Esophagus squamous epithelium (tissue), 5 donors: Measurements from ENCODE around the gene PIGU. TPM values are rescaled to one million over a fixed set of nuclear protein-coding genes. Genes with fewer than 3 reads are reported as not detected.

Source experiments
- DNase-seq: peaks from one replicate; lab custom pipeline; 2025; lab: John Stamatoyannopoulos, UW
- H3K27ac ChIP-seq, 4 donors: fragments of 200-600 bp; sonication (generic); one replicate each; pipeline ENCODE4 v1.5.1; 2016 to 2019; ENCODE audit warnings: mild to moderate bottlenecking in 1 of 4
- H3K27me3 ChIP-seq, 4 donors: fragments of 200-600 bp; sonication (generic); 1 replicate in 3 of 4; 2 replicates in 1 of 4; pipeline versions ENCODE4 v1.5.1 to v1.6.0; 2017 to 2021; ENCODE audit warnings: antibody characterized with exemption in 1 of 4
- H3K36me3 ChIP-seq, 3 donors: fragments of 200-600 bp; sonication (generic); one replicate each; pipeline ENCODE4 v1.5.1; 2016 to 2019
- H3K4me1 ChIP-seq, 3 donors: fragments of 200-600 bp; sonication (generic); one replicate each; pipeline ENCODE4 v1.5.1; 2017 to 2019
- H3K4me3 ChIP-seq, 4 donors: fragments of 200-600 bp; sonication (generic); 1 replicate in 3 of 4; 2 replicates in 1 of 4; pipeline ENCODE4 v1.5.1; 2016 to 2019; ENCODE audit warnings: mild to moderate bottlenecking in 2 of 4, moderate library complexity in 1 of 4
- H3K9me3 ChIP-seq, 3 donors: fragments of 200-600 bp; sonication (generic); one replicate each; pipeline ENCODE4 v1.5.1; 2016 to 2019
- POLR2A ChIP-seq, 4 donors: fragments of 450-650 bp; IDR thresholded peaks; one replicate each; pipeline ENCODE4 v1.6.1; 2017; ENCODE audit warnings: antibody characterized with exemption in 4 of 4, mild to moderate bottlenecking in 4 of 4, moderate library complexity in 3 of 4
- WGBS, 2 donors: methylation state at CpG; one replicate each; pipeline ENCODE4 v1.1.5; 2018; 5-methylcytosine and 5-hydroxymethylcytosine counted together
- intact Hi-C: fragments of 100-400 bp; cut with DNase I; formaldehyde crosslinking; loops from one replicate; pipeline ENCODE4 v1.15.0; 2022
- total RNA-seq, 4 donors: library from RNA; depleted of rRNA; stranded (reverse); fragments of >200 nt; gene quantifications; one replicate each; pipeline ENCODE4 v1.1.0, GENCODE V29; 2016
- TF ChIP-seq, protein P1 (sequence below), 6 experiments: fragments of 450-650 bp in 4 of 6; fragments of 200-600 bp in 2 of 6; sonication (generic) in 2 of 6; IDR thresholded peaks; one replicate each; pipeline ENCODE4 v1.5.1; 2016 to 2019; ENCODE audit warnings: antibody characterized with exemption in 6 of 6, mild to moderate bottlenecking in 4 of 6, moderate library complexity in 4 of 6
- donor health status: DM: yes; HTN: yes; CAD: no.

The PIGU gene
- total RNA-seq, 4 donors from 2014 or later: 14.8 to 27.1 (median 17.6) TPM

DNA sequence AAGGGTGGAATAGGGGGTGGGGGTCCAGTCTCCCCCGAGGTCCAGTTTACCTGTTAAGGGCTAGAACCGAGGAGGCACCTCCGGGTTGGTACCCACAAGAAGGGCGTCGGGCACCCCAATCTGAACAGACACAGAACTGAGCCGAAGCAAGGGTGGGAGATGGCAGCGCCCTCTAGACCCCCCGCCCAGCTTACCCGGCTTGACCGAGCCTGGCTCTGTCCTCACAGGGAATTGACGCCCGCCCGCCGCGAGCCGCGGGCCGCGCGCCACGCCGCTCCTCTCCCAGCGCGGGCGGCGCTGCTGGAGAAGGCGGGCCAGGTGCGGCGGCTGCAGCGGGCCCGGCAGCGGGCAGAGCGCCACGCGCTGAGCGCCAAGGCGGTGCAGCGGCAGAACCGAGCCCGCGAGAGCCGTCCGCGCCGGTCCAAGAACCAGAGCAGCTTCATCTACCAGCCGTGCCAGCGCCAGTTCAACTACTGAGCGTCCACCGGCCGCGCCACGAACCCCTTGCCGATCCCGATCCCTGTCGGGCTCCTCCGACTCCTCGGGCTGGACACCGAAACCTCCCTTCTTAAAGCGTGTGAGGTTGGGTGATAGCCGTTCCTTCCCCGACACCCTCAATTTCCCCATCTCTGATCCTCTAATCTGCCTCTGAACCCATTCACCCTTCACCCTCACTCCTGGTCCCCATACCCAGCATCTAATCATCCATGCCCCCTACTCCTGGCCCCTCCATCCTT is 33.1 kb upstream of the PIGU start:
- TF ChIP-seq, protein P1, sequence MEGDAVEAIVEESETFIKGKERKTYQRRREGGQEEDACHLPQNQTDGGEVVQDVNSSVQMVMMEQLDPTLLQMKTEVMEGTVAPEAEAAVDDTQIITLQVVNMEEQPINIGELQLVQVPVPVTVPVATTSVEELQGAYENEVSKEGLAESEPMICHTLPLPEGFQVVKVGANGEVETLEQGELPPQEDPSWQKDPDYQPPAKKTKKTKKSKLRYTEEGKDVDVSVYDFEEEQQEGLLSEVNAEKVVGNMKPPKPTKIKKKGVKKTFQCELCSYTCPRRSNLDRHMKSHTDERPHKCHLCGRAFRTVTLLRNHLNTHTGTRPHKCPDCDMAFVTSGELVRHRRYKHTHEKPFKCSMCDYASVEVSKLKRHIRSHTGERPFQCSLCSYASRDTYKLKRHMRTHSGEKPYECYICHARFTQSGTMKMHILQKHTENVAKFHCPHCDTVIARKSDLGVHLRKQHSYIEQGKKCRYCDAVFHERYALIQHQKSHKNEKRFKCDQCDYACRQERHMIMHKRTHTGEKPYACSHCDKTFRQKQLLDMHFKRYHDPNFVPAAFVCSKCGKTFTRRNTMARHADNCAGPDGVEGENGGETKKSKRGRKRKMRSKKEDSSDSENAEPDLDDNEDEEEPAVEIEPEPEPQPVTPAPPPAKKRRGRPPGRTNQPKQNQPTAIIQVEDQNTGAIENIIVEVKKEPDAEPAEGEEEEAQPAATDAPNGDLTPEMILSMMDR (IDR thresholded peaks at IDR 0.05): peak in 1 of 6 experiments; percentile 15
- TF ChIP-seq POLR2A (IDR thresholded peaks at IDR 0.05): no peak
- DNase-seq: no peak
- 2 to 11% methylated on average over 17 to 26 of the region's 61 CpGs for WGBS, 2 donors
- Histone ChIP-seq H3K27ac (peak overlapping the region; percentile 83 to 96 (median 90)), H3K27me3 (no peaks in the 10 kb centered on the region), H3K4me3 (peak overlapping the region; percentile 47 to 88 (median 76)), H3K36me3 (peaks cover 0 to 46% (median 0%) of the 10 kb centered on the region in 3 donors), H3K4me1 (peaks cover 7 to 64% (median 16%) of the 10 kb centered on the region in 3 donors), H3K9me3 (no peaks in the 10 kb centered on the region)
- intact Hi-C loops: loop anchor here (5.0 kb wide), 1 partner anchor 128 kb away; no protein-coding TSS in a partner anchor

DNA sequence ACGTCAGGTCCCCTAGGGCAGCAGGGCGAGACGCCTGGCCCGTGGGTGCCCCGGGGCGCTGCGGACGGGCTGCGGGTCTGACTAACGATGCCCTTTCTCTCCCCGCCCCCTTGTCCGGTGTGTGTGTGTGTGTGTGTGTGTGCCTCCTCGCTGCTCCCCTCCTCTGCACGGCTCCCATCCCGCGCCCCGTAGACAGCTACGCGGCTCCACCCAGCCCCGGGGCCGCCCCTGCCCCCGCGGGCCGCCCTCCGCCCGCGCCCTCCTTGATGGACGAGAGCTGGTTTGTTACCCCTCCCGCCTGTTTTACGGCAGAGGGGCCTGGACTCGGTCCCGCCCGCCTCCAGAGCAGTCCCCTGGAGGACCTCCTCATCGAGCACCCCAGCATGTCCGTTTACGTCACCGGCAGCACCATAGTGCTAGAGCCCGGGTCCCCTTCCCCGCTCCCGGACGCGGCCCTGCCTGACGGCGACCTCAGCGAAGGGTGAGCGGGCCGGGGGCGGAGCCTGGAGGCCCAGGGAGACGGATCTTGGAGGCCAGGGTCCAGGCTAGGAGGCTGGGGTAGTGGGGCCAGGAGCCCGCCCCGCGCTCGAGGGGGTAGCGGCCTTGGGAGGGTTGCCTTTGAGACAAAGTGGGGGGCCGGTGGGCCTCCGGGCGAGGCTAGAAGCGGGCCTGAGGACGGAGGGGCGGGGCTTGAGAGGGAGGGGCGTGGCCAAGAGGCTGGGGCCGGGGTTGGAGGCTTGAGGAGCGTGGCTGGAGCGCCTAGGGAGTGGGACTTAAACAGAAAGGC is 32.3 kb upstream of the PIGU start:
- peak overlapping the region; percentile 83 to 96 (median 90) for H3K27ac ChIP-seq
- peak in 1 of 4 donors; percentile 42 for TF ChIP-seq POLR2A (IDR thresholded peaks at IDR 0.05)
- TF ChIP-seq, protein P1 (IDR thresholded peaks at IDR 0.05): no peak
- peaks cover 0 to 38% (median 0%) of the 10 kb centered on the region in 3 donors for H3K36me3 ChIP-seq
- H3K4me3 ChIP-seq: peak overlapping the region; percentile 47 to 88 (median 76)
- DNase-seq: peak; percentile 40
- 0% methylated on average over 7 to 11 of the region's 64 CpGs for WGBS, 2 donors
- H3K27me3 ChIP-seq: no peaks in the 10 kb centered on the region
- intact Hi-C loops: loop anchor here (5.0 kb wide), 1 partner anchor 127 kb away; no protein-coding TSS in a partner anchor
- no peaks in the 10 kb centered on the region for H3K9me3 ChIP-seq
- H3K4me1 ChIP-seq: peaks cover 11 to 68% (median 20%) of the 10 kb centered on the region in 3 donors

DNA sequence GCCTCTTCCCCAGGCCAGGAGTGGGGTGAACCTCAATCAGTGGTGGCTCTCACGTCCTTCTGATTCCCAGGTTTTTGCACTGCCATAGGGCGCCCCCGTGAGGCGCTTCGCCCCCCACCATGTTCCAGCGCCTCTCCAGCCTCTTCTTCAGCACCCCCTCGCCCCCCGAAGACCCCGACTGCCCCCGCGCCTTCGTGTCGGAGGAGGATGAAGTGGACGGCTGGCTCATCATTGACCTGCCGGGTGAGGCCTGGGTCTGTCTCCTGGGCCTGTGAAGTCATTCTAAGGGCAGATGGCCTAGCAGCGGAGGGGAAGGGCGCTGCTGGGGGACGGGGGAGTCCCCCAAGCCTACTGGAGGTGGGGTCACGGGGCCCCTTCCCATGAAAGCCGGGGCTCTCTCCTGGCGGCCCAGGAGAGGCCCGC is 31.7 kb upstream of the PIGU start:
- TF ChIP-seq, protein P1 (IDR thresholded peaks at IDR 0.05): peak in 4 of 6 experiments; percentile 28 to 57 (median 36)
- TF ChIP-seq POLR2A (IDR thresholded peaks at IDR 0.05): no peak
- intact Hi-C loops: loop anchor here (5.0 kb wide), 1 partner anchor 126 kb away; no protein-coding TSS in a partner anchor
- Histone ChIP-seq H3K27ac (peak overlapping the region; percentile 83 to 96 (median 90)), H3K9me3 (no peaks in the 10 kb centered on the region), H3K36me3 (peaks cover 0 to 32% (median 0%) of the 10 kb centered on the region in 3 donors), H3K4me3 (peak overlapping the region; percentile 47 to 88 (median 76)), H3K4me1 (peaks cover 13 to 66% (median 20%) of the 10 kb centered on the region in 3 donors), H3K27me3 (no peaks in the 10 kb centered on the region)
- 0 to 2% methylated on average over 4 to 7 of the region's 22 CpGs for WGBS, 2 donors
- no peak for DNase-seq

DNA sequence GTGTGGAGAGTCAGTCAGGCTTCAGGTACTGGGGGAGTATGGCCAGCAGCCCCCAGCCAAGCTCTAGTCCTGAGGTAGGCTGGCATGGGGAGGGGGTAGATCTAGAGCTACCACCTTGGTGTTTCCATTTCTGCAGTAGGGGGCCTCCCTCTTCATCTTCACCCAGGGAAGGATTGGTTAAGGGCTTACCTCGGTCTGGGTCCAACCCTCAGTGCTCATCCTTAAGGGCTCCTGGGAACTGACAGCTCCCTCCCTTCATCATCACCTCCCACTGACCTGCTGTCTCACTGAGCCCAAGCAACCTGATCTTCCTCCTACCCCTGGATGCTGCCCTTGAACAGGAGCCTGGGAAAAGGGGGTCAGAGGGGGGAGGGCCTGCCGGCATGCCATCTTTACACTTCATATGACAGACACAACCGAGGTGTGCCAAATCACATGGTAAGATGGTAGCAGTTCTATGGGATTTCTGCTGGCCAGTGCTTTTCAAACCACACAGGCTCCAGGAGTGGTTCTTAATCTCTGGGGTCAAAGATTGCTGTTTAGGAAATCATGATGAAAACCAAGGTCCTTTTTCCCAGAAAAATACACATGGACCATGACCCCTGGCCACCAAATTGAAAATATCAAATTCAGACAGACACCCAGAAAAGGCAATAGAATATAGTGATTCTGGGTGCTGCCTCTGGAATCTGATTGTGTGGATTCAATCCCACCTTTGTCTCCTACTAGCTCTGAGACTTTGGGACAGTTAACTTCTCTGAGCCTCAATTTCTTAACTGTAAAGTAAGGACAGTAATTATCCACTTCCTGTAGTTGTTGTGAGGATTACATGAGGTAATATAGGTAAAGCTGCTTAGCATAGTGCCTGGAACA is 30.3 kb upstream of the PIGU start:
- Histone ChIP-seq H3K4me1 (peaks cover 16 to 72% (median 26%) of the 10 kb centered on the region in 3 donors), H3K36me3 (peaks cover 0 to 17% (median 0%) of the 10 kb centered on the region in 3 donors), H3K4me3 (no peak overlapping the region), H3K9me3 (no peaks in the 10 kb centered on the region), H3K27me3 (no peaks in the 10 kb centered on the region), H3K27ac (peak overlapping the region in 3 of 4 donors; percentile 3 to 100 (median 93))
- TF ChIP-seq, protein P1 (IDR thresholded peaks at IDR 0.05): no peak
- TF ChIP-seq POLR2A (IDR thresholded peaks at IDR 0.05): no peak
- intact Hi-C loops: loop anchor here (5.0 kb wide), 1 partner anchor 125 kb away; no protein-coding TSS in a partner anchor
- 75 to 80% methylated on average over 3 of the region's 3 CpGs for WGBS, 2 donors
- DNase-seq: no peak
